Stromal cell of bone marrow (primary cell): ENCODE results near the gene AAMDC.
A peak's percentile ranks its signal among the peaks of the same experiment; 100 is the strongest.
"Not testable (repeated sequence)": the region's sequence is repeated elsewhere in the genome, so short reads cannot be mapped to it uniquely, and the experiment has no call there.

Experiments used
- DNase-seq: peaks from one replicate; pipeline ENCODE4 v3.0.0-alpha.2; 2012; ENCODE audit warnings: low read depth

The AAMDC gene

GRCh38 chr11:77886401-77886800 lies 65.5 kb downstream of the AAMDC start:
- DNase-seq, result no peak

DNA sequence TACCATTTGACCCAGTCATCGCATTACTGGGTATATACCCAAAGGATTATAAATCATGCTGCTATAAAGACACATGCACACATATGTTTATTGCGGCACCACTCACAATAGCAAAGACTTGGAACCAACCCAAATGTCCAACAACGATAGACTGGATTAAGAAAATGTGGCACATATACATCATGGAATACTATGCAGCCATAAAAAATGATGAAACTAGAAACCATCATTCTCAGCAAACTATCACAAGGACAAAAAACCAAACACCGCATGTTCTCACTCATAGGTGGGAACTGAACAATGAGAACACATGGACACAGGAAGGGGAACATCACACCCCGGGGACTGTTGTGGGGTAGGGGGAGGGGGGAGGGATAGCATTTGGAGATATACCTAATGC lies 68.1 kb downstream of the AAMDC start:
- DNase-seq, result not testable (repeated sequence)

DNA sequence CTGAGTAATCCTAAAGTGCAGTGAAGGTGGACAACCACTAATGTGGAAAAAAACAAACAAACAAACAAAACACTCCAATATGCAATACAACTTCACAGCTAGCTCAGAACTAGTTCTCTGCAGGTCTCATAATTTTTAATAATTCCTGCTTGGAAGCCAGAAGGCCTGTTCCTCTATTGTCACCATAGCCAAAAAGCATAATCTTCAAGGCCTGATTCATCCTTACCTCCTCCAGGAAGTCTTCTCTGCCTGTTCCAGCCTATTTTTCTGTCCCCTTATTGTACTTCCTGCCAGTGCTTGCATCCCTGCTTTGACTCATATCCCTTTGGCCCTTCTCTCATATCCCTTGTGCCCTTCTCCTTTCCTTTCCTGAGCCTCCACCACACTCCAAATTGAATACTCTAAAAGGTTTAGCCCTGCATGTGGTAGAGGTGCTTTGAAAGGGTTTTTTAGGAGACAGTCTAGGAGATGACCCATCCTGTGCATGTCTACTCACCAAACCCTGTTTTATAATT lies 69.2 kb downstream of the AAMDC start:
- not testable (repeated sequence) for DNase-seq

- not testable (repeated sequence) for DNase-seq
These were observed 69.7 kb downstream of the AAMDC start for GRCh38 chr11:77890619-77891056.

DNA sequence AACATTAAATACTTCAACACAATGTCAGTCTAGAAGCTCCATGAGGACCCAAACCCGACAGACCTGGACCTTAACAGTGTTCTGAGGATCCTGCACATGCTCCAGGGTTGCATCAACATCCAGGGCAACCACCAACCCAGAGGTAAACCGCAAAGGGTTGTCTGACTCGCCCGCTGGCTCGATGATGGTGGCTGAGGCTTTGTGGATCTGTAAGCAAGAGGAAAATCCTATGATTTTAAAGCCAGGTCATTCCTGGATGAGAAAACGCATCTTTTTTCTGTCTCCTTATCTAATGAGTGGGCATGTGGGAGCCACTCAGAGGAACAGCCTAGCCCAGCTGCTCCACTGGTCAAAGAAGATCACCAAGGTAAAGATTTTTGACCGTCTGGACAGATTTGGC lies 70.3 kb downstream of the AAMDC start:
- DNase-seq, result not testable (repeated sequence)

DNA sequence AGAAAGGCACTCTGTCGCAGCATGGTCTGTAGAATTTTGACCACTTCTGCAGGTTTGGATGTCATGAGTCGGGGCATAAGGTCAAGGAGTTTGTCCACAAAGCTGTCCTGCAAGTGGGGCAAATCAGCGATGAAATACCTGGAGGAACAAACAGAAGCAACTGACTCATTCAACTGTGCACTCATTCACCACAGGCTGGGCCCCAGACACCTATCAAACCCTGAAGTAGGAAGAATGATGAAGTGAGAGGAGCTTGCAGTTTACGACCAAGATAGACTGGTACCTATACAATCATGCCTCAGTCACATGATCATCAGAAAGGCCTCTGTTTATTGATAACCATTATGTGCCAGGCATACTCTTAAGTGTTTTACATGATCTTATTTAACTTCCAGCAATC lies 70.8 kb downstream of the AAMDC start:
- DNase-seq, result not testable (repeated sequence)

- not testable (repeated sequence) for DNase-seq
These were observed 74.0 kb downstream of the AAMDC start for GRCh38 chr11:77894949-77895348.

GRCh38 chr11:77908835-77909234 lies 87.9 kb downstream of the AAMDC start:
- DNase-seq, result no peak

GRCh38 chr11:77909277-77909676 lies 88.3 kb downstream of the AAMDC start:
- no peak for DNase-seq

GRCh38 chr11:77910828-77911227 lies 89.9 kb downstream of the AAMDC start:
- DNase-seq, result not testable (repeated sequence)

- DNase-seq, result not testable (repeated sequence)
These were observed 92.8 kb downstream of the AAMDC start for GRCh38 chr11:77913608-77914306.

DNA sequence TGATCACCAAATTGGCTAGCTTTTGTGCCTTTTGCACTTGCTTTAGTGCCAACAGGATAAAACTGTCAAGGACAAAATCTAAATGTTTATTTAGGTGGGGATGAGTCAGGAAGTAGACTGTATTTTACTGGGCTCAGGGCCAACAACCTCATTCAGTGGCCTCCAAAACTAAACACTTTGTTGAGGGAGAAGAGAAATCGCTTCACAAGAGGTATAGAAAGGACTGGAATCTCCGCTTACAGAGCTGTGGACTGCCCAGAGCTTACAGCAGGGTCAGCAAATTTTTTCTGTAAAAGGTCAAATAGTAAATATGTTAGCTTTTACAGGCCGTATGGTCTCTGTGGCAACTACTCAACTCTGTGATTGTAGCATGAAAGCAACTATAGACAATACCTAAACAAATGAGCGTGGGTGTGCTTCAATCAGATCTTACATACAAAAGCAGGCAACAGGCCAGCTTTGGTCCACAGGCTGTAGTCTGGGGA lies 93.4 kb downstream of the AAMDC start:
- peak; percentile 64 for DNase-seq

- DNase-seq, result not testable (repeated sequence)
These were observed 96.8 kb downstream of the AAMDC start for GRCh38 chr11:77917713-77918112.
